ENCODE data around the gene DCX.

DCX gene

DNA sequence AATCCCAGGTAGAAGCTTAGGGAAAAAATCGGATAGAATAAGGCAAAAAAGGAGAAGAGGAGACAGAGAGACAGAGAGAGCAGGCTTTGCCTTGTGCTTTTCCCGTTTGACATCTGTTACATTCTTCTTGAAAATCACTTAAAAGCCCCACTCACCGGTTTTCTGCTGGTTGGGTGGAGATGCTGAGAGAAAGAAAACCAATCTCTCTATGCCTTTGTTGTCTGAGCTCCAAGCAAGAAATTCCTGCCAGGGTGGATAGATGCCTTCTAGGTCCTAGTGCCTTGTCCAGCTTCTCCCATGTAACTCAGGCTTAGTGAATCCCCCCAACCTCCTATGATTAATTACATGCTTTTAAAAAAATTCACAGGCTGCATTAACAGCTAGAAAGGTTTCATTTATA is at the start of gene DCX:
Gene DCX (minus strand): TSS at position 210 of the 400 bp plus-strand sequence. CDS start 1,794 bp downstream, outside the sequence.
- no peak for DNase-seq (ENCODE audit: low read depth in 3 of 3, low spot score in 1 of 3)

DNA sequence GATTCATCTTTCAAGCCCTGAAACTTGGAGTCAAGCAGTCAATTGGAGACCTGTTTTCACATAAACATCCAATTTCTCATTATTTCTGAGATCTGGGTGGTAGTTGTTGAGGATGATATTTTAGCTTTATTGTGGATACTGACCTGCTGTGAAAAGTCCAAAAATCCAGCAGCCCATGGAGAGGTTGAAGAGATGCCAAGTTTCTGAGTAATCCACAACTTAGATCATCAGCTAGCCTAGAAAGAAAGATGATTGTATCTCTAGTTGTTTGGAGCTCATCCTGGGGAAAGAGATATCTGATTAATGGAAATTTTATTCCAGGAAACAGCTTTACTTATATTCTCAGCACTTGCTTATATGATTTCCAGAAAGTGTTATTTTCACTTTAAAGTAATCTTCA is 48.6 kb upstream of the DCX start:
- no peak for DNase-seq (ENCODE audit: low read depth in 3 of 3, low spot score in 1 of 3)

GRCh38 chrX:111447298-111447697 is 35.3 kb upstream of the DCX start:
- DNase-seq (ENCODE audit: low read depth in 3 of 3, low spot score in 1 of 3), result no peak

- DNase-seq (ENCODE audit: low read depth in 3 of 3, low spot score in 1 of 3), result no peak
Observed at GRCh38 chrX:111445485-111445884, 33.5 kb upstream of the DCX start.

DNA sequence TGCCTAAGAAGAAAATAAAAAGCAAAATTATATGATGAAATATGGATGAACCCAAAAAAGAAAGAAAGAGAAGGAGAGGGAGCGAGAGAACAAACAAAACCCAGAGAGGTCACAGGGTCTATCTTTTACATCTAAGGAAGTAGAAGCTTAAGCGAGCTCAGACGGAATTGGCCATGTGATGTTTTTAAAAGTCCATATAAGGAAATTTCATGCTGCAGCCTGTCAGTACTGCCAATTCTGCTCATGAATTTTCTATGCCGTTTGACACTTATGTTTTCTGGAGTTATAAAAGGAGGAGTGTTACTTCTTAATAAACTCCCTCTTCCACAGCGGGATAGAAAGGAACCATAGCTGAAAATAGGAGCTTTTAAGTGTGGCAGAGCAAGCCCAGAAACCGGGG is 32.9 kb upstream of the DCX start:
- DNase-seq (ENCODE audit: low read depth in 3 of 3, low spot score in 1 of 3), result no peak

- no peak for DNase-seq (ENCODE audit: low read depth in 3 of 3, low spot score in 1 of 3)
Observed at GRCh38 chrX:111443946-111444345, 32.0 kb upstream of the DCX start.

- no peak for DNase-seq (ENCODE audit: low read depth in 3 of 3, low spot score in 1 of 3)
Observed at GRCh38 chrX:111442791-111443190, 30.8 kb upstream of the DCX start.

- DNase-seq (ENCODE audit: low read depth in 3 of 3, low spot score in 1 of 3), result no peak
Observed at GRCh38 chrX:111435469-111435868, 23.5 kb upstream of the DCX start.

- no peak for DNase-seq (ENCODE audit: low read depth in 3 of 3, low spot score in 1 of 3)
Observed at GRCh38 chrX:111431001-111431400, 19.0 kb upstream of the DCX start.

GRCh38 chrX:111411557-111411956 is 435 bp downstream of the DCX start:
- no peak for DNase-seq (ENCODE audit: low read depth in 3 of 3, low spot score in 1 of 3)

DNA sequence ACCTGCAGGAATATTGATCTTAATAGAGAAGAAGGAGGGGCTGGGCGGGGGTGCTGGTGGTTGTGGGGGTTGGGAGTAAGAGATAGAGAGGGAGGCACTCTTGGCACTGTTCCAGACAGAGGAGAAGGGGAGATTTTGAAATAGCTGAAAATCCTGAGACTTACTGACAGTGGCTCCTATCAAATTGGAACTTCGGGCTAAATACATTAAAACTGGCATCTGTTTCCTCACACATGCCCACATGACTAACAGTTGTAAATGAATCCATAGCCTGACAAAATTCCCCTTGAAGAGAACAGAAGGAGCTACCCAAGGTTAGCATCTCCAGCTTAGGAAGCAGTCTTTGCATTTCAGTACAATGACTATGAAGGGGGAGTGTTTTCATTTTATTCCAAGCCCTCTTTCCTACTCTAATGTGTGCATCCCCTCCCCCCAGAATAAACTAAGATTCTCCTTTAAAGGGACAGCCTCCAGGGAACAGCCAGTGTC is 1.4 kb downstream of the DCX start:
- no peak for DNase-seq (ENCODE audit: low read depth in 3 of 3, low spot score in 1 of 3)

DNA sequence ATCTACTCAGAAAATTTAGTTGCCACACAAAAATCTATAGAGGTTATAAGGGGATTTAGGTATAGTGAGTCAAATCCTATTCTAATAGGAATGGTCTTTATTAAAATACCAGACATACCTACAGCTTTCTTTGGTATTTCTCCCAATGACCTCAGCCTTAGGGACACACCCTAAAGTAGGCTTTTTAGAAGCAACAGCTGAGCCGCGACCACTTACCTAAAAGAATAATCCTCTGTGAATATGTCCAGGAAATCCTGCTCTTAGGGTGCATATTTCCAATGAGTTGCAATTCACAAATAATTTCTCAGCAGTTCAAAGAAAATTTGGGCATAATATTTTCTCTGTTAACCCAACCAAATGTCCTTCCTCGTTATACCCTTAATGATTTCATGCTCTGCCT is 2.7 kb downstream of the DCX start:
- DNase-seq (ENCODE audit: low read depth in 3 of 3, low spot score in 1 of 3), result no peak

DNA sequence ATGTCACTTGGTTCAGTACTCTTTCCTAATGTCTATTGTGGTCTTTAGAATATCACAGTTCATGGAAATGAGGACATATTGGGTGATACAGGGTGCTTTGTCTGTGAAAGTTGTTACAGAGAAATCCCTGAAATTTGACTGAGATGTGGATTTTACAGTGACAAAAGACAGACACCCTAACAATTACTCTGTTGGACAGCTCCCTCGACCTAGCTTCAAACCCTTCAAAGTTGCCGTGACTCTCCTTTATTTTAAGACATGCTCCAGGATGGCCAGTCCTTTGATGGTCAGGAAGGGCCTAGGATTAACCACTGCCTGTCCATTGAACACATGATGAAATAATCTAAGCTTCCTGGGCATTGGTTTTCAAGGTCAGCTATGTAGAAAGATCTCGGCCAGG is 4.0 kb downstream of the DCX start:
- no peak for DNase-seq (ENCODE audit: low read depth in 3 of 3, low spot score in 1 of 3)

- DNase-seq (ENCODE audit: low read depth in 3 of 3, low spot score in 1 of 3), result no peak
Observed at GRCh38 chrX:111402344-111402743, 9.6 kb downstream of the DCX start.

GRCh38 chrX:111395149-111395548 is 16.8 kb downstream of the DCX start:
- no peak for DNase-seq (ENCODE audit: low read depth in 3 of 3, low spot score in 1 of 3)

GRCh38 chrX:111394569-111394968 is 17.4 kb downstream of the DCX start:
- no peak for DNase-seq (ENCODE audit: low read depth in 3 of 3, low spot score in 1 of 3)

- DNase-seq (ENCODE audit: low read depth in 3 of 3, low spot score in 1 of 3), result no peak
Observed at GRCh38 chrX:111387470-111388070, 24.4 kb downstream of the DCX start.

- DNase-seq (ENCODE audit: low read depth in 3 of 3, low spot score in 1 of 3), result no peak
Observed at GRCh38 chrX:111386615-111387233, 25.3 kb downstream of the DCX start.

DNA sequence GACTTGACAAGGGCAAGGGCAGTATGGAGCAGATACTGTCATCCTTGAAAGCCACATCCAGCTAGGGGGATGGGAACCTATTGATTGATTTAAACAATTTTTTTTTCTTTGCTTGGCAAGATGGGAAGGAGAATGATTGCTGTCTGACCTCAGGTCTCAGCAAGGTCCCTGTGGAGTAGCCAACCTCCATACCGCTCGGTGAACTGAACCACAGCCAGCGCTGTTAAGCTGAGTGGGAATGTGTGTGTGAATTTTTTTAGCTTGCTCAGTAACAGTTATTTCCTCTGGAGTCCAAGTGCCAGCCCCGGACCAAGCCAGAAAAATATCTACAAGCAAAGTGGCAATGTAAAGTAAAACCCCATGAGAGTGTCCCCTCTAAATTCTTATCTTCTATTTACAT is 25.9 kb downstream of the DCX start:
- no peak for DNase-seq (ENCODE audit: low read depth in 3 of 3, low spot score in 1 of 3)

DNA sequence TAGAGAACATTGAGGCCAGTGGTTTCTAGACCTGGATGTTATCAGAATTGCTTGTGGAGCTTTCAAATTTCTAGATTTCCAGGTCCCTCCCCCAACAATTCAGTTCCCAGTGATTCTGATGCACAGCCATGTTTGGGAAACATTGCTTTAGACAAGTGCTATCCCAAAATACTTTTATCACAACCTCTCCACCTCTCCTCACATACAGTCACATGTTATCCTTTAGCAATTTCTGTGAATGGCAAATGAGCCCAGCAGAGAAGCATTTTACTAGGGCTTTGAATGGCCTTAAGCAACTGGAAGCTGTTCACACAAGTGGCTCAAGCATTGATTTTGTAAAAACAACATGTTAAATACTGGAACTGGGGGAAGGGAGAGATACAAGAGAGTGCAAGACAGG is 29.7 kb downstream of the DCX start:
- DNase-seq (ENCODE audit: low read depth in 3 of 3, low spot score in 1 of 3), result no peak

GRCh38 chrX:111376897-111377578 is 35.0 kb downstream of the DCX start:
- DNase-seq (ENCODE audit: low read depth in 3 of 3, low spot score in 1 of 3), result no peak

- DNase-seq (ENCODE audit: low read depth in 3 of 3, low spot score in 1 of 3), result no peak
Observed at GRCh38 chrX:111376486-111376885, 35.5 kb downstream of the DCX start.

DNA sequence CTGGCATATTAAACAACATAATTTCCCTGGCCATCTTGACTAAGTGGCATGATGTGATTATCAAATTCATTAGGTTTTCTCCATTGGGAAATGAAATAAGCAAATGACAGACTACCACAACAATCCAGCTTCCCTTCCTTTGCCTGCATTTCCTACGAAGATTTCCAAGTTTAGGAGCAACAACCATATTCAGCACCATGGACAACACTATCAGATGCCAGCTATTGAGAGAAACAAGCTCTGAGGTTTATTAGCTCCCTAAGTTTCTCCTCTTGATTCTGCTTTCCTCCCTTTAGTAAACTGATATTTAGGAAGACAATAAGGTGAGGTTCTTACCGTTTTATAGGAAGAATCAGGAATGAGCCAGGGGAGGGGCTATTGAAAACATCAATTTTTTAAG is 36.2 kb downstream of the DCX start:
- no peak for DNase-seq (ENCODE audit: low read depth in 3 of 3, low spot score in 1 of 3)

All from stimulated activated CD4-positive, alpha-beta T cell treated with anti-CD3 and anti-CD28 coated beads, TNF-alpha, amount 100 ng/mL, for 1 hour (primary cell).